GM12878 (cell line): ENCODE data around the gene SULT1A3. TPM values are rescaled to one million over a fixed set of nuclear protein-coding genes. Genes with fewer than 3 reads are reported as not detected.

Experiments used
- ATF7 ChIP-seq: fragments of 450-650 bp; IDR thresholded peaks from 2 replicates; pipeline ENCODE4 v1.6.1; 2016; ENCODE audit warnings: low read depth, mild to moderate bottlenecking
- BRCA1 ChIP-seq: IDR thresholded peaks from 2 replicates; pipeline ENCODE4 v1.6.1; 2011; ENCODE audit warnings: low read depth, low read length, improper control_type of control experiment
- CBX5 ChIP-seq: sonication (generic); IDR thresholded peaks from 2 replicates; pipeline ENCODE4 v1.6.1; 2016; ENCODE audit warnings: low read depth, moderate library complexity, mild to moderate bottlenecking, inconsistent platforms
- CHD2 ChIP-seq: IDR thresholded peaks from 2 replicates; pipeline ENCODE4 v1.6.1; 2011; ENCODE audit warnings: low read depth, low read length, improper control_type of control experiment, borderline replicate concordance
- E4F1 ChIP-seq: fragments of 450-650 bp; IDR thresholded peaks from 2 replicates; pipeline ENCODE4 v1.6.1; 2018; ENCODE audit warnings: borderline replicate concordance, mild to moderate bottlenecking; ENCODE audit not compliant: partially characterized antibody
- ETV6 ChIP-seq, 2 experiments: fragments of 450-650 bp in 1 of 2; IDR thresholded peaks in 1 of 2; conservative IDR thresholded peaks in 1 of 2; 2 replicates each; pipeline ENCODE4 v1.6.1; 2014; ENCODE audit warnings: antibody characterized with exemption in 1 of 2, borderline replicate concordance in 1 of 2, low read depth in 1 of 2, mild to moderate bottlenecking in 1 of 2, moderate library complexity in 1 of 2
- HDGF ChIP-seq: fragments of 450-650 bp; IDR thresholded peaks from 2 replicates; pipeline ENCODE4 v1.6.1; 2016; ENCODE audit warnings: antibody characterized with exemption
- MYC ChIP-seq: IDR thresholded peaks from 2 replicates; pipeline ENCODE4 v1.6.1; 2011; ENCODE audit warnings: mild to moderate bottlenecking, low read length, moderate library complexity, inconsistent platforms; ENCODE audit not compliant: insufficient read depth, insufficient replicate concordance, insufficient read length, severe bottlenecking
- NBN ChIP-seq: fragments of 450-650 bp; IDR thresholded peaks from 2 replicates; pipeline ENCODE4 v1.6.1; 2016
- NFXL1 ChIP-seq: fragments of 450-650 bp; IDR thresholded peaks from 2 replicates; pipeline ENCODE4 v1.6.1; 2017; ENCODE audit warnings: antibody characterized with exemption, mild to moderate bottlenecking, borderline replicate concordance
- PKNOX1 ChIP-seq: fragments of 450-650 bp; IDR thresholded peaks from 2 replicates; pipeline ENCODE4 v1.6.1; 2016; ENCODE audit warnings: mild to moderate bottlenecking
- RCOR1 ChIP-seq: conservative IDR thresholded peaks from 2 replicates; pipeline ENCODE4 v1.6.1; 2012; ENCODE audit warnings: low read depth, low read length, improper control_type of control experiment
- SP1 ChIP-seq: IDR thresholded peaks from one replicate; pipeline ENCODE4 v1.6.1; 2011; ENCODE audit warnings: low read depth, low read length
- TCF3 ChIP-seq: IDR thresholded peaks from 2 replicates; pipeline ENCODE4 v1.6.1; 2012; ENCODE audit warnings: low read depth, mild to moderate bottlenecking, low read length, borderline replicate concordance; ENCODE audit not compliant: insufficient read depth
- ZNF592 ChIP-seq: fragments of 450-650 bp; IDR thresholded peaks from 2 replicates; pipeline ENCODE4 v1.6.1; 2017; ENCODE audit warnings: mild to moderate bottlenecking, moderate library complexity
- ZNF687 ChIP-seq: fragments of 450-650 bp; IDR thresholded peaks from 2 replicates; pipeline ENCODE4 v1.6.1; 2017; ENCODE audit warnings: mild to moderate bottlenecking, moderate library complexity
- polyA plus RNA-seq, 11 experiments: library from polyadenylated mRNA; depleted of rRNA in 4 of 11; unstranded in 6 of 11; stranded (reverse) in 5 of 11; fragments of >200 nt; fragmentation: Nextera tagmentation in 4 of 11; fragmentation: Illumina TruSeq in 1 of 11; extraction: Ambion mirVana in 4 of 11; extraction: Trizol in 1 of 11; gene quantifications; 1 replicate in 1 of 11; 2 replicates in 10 of 11; pipeline versions ENCODE4 v1.2.1 to v1.2.3, GENCODE V29; 2011 to 2016; ENCODE audit warnings: inconsistent platforms in 2 of 11, missing spikeins in 2 of 11, low read depth in 1 of 11
- total RNA-seq, 4 experiments: library from RNA; depleted of rRNA in 3 of 4; stranded (reverse); fragments of >200 nt in 3 of 4; fragmentation: Illumina TruSeq in 1 of 4; extraction: Trizol in 1 of 4; gene quantifications; 2 replicates each; pipeline versions ENCODE4 v1.2.1 to v1.2.3, GENCODE V29; 2013 to 2021

Gene SULT1A3
- total and polyA plus RNA-seq, 10 of the 15 experiments (the other 5 are each of a cell fraction or from before 2014, with no cell fraction given), result 3.3 to 15.8 (median 6.2) TPM

- TF ChIP-seq ZNF687 (peak; percentile 97), MYC (peak; percentile 62), CHD2 (peak; percentile 72; the same call in 1 of the 2 replicates), HDGF (peak; percentile 22; the same call in 1 of the 2 replicates), E4F1 (peak; percentile 45), NBN (0 out of 2 replicates have a peak, but pooled peaks have one; percentile 33), ATF7 (peak; percentile 48), NFXL1 (no peak), PKNOX1 (peak; percentile 77), CBX5 (no peak), BRCA1 (no peak), ETV6 (conservative IDR thresholded peaks at IDR 0.05 in 1 of 2, IDR thresholded peaks at IDR 0.05 in 1 of 2; ENCODE audit: borderline replicate concordance in 1 of 2, low read depth in 1 of 2) (peak in 1 of 2 experiments; percentile 76; a peak in 2 of 4 replicates), TCF3 (0 out of 2 replicates have a peak, but pooled peaks have one; percentile 9), RCOR1 (no peak), ZNF592 (0 out of 2 replicates have a peak, but pooled peaks have one; percentile 6), SP1 (peak; percentile 37)
Measured at GRCh38 chr16:30185683-30186421, 13.2 kb upstream of the SULT1A3 start (continued).
